Epithelial cell of proximal tubule (primary cell): Measurements from ENCODE around the gene ARG1. TPM values are rescaled to one million over a fixed set of nuclear protein-coding genes. Genes with fewer than 3 reads are reported as not detected.
"Not testable (repeated sequence)": the region's sequence is repeated elsewhere in the genome, so short reads cannot be mapped to it uniquely, and the experiment has no call there.

Experiments used
- DNase-seq: peaks from one replicate; pipeline ENCODE4 v3.0.0-alpha.2; 2011; ENCODE audit warnings: low read depth
- H3K4me3 ChIP-seq: 2 replicates; pipeline ENCODE4 v1.5.1; 2011; ENCODE audit warnings: low read depth, mild to moderate bottlenecking, low read length
- total RNA-seq: library from RNA; depleted of rRNA; stranded (reverse); fragments of >200 nt; gene quantifications from 2 replicates; pipeline ENCODE4 v1.2.3, GENCODE V29; 2015
- TF ChIP-seq, protein P1 (sequence below): conservative IDR thresholded peaks from 2 replicates; pipeline ENCODE4 v1.5.1; 2012; ENCODE audit warnings: low read depth, mild to moderate bottlenecking, low read length

The ARG1 gene
- not detected in 2 replicates for total RNA-seq

DNA sequence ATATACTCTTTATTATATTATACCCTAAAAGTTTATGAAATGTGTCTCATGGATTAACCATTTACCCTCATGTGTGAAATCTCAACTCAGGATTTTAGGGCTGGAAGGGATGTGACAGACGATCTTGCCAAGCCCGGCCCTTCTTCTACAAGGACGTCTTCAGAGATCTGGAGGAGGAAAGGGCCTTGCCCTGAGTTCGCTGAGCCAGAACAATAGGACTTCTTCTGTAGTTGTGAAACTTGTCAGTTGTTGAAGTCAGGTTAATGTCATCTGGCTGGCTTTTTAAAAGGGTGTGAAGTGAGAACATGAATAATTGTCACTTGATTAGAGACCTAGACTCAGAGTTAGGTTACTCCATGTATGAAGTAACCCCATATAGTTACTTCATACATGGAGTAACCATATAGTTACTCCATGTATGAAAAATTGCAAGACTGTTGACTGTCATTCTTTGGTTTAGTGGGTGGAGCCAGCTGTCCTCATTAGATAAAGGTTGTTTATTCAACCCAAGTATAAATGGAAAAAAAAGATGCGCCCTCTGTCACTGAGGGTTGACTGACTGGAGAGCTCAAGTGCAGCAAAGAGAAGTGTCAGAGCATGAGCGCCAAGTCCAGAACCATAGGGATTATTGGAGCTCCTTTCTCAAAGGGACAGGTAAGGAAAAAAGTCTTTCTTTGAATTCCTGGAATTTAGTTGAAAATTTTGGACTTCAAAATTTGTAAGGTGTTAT, at the start of gene ARG1:
Gene ARG1, plus strand, starts transcription at position 541 of the 730 bp plus-strand sequence. Its CDS starts 57 bp downstream, at position 598.
- TF ChIP-seq, protein P1, sequence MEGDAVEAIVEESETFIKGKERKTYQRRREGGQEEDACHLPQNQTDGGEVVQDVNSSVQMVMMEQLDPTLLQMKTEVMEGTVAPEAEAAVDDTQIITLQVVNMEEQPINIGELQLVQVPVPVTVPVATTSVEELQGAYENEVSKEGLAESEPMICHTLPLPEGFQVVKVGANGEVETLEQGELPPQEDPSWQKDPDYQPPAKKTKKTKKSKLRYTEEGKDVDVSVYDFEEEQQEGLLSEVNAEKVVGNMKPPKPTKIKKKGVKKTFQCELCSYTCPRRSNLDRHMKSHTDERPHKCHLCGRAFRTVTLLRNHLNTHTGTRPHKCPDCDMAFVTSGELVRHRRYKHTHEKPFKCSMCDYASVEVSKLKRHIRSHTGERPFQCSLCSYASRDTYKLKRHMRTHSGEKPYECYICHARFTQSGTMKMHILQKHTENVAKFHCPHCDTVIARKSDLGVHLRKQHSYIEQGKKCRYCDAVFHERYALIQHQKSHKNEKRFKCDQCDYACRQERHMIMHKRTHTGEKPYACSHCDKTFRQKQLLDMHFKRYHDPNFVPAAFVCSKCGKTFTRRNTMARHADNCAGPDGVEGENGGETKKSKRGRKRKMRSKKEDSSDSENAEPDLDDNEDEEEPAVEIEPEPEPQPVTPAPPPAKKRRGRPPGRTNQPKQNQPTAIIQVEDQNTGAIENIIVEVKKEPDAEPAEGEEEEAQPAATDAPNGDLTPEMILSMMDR, result no peak
- H3K4me3 ChIP-seq, result no peak within 1 kb of the TSS
- no peak for DNase-seq

DNA sequence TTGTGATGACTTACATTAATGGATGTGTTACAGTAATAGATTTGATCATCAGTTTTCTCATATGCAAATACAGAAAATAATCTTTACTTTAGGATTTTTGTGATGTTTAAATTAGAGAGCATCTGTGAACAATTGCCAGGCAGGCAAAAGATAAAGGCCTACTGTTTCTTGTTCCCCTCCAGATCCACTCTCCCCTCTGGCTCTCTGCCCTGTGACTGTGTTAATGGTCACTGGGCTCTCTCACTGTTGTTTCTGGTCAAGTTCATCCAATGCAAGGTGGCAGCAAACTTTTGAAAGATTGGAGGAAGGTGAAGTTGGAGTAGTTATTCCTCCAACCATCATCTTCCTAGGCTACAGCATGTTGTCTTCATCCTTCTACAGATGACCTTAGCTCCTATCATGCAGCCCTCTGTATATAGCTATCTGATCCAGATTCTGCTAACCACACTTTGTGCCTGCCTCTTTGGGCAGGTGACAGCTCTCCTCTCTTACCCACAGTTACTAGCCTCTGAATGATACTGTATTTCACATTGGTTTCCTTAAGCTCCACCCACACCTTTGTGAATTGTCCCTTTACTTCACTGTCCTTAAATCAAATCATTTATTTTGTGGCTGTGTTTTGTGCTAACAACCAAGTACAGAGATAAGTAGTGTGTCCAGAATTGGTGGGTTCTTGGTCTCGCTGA, 48.9 kb upstream of the ARG1 start:
- H3K4me3 ChIP-seq, result no peak overlapping the region
- no peak for DNase-seq
- TF ChIP-seq, protein P1, result no peak

DNA sequence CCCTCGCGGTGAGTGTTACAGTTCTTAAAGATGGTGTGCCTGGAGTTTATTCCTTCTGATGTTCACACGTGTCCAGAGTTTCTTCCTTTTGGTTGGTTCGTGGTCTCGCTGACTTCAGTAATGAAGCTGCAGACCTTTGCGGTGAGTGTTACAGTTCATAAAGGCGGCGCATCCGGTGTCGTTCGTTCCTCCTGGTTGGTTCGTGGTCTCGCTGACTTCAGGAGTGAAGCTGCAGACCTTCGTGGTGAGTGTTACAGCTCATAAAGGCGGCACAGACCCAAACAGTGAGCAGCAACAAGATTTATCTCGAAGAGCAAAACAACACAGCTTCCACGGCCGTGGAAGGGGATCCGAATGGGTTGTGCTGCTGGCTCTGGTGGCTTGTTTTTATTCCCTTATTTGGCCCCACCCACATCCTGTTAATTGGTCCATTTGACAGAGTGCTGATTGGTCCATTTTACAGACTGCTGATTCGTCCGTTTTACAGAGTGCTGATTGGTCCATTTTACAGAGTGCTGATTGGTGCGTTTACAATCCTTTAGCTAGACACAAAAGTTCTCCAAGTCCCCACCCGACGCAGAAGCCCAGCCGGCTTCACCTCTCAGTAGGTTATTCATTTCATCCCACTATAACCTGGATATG, 48.2 kb upstream of the ARG1 start:
- no peak overlapping the region for H3K4me3 ChIP-seq
- TF ChIP-seq, protein P1, result no peak
- DNase-seq, result no peak

DNA sequence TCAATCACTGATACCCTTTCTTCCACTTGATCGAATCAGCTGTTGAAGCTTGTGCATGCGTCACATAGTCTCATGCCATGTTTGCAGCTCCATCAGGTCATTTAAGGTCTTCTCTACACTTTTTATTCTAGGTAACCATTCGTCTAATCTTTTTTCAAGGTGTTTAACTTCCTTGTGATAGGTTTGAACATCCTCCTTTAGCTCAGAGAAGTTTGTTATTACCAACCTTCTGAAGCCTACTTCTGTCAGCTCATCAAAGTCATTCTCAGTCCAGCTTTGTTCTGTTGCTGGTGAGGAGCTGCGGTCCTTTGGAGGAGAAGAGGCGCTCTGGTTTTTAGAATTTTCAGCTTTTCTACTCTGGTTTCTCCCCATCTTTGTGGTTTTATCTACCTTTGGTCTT, 42.1 kb upstream of the ARG1 start:
- not testable (repeated sequence) for DNase-seq

DNA sequence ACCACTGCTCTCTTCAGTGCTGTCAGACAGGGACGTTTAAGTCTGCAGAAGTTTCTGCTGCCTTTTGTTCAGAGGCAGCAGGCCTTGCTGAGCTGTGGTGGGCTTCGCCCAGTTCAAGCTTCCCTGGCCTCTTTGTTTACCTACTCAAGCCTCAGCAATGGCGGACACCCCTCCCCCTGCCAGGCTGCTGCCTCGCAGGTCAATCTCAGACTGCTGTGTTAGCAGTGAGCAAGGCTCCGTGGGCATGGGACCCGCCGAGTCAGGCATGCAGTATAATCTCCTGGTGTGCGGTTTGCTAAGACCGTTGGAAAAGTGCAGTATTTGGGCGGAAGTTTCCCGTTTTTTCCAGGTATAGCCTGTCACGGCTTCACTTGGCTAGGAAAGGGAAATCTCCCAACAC, 41.3 kb upstream of the ARG1 start:
- not testable (repeated sequence) for DNase-seq, H3K4me3 ChIP-seq

More for the DNA sequence above, 42.1 kb upstream of the ARG1 start:
- not testable (repeated sequence) for H3K4me3 ChIP-seq

DNA sequence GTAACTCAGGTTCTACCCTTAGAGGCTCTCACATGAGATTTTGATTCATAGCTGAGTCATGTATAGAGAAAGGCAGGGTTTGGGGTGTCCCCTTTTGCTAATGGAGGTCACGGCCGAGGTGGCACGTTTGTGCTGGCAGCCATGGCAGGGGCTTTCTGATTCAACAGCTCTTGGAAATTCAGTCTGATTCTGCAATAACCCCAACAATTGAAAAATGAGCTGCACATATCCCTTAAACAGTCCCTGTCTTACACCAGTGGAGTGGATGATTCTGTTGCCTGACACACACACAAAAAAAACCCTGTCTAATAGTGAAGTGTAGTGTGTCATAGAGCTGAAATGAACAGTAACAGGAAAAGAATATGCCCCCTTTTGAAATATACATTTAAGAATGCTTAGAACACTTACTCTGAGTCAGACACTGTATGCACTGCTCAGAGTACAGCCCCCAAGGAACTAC, 40.4 kb upstream of the ARG1 start:
- TF ChIP-seq, protein P1, result no peak
- H3K4me3 ChIP-seq, result no peak overlapping the region
- DNase-seq, result no peak

DNA sequence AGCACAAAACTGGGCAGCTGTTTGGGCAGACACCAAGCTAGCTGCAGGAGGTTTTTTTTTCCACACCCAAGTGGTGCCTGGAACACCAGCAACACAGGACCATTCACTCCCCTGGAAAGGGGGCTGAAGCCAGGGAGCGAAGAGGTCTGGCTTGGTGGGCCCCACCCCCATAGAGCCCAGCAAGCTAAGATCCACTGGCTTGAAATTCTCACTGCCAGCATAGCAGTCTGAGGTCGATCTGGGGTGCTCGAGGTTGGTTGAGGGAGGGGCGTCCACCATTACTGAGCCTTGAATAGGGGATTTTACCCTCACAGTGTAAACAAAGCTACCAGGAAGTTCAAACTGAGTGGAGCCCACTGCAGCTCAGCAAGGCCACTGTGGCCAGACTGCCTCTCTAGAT, 34.4 kb upstream of the ARG1 start:
- H3K4me3 ChIP-seq, DNase-seq: not testable (repeated sequence)

DNA sequence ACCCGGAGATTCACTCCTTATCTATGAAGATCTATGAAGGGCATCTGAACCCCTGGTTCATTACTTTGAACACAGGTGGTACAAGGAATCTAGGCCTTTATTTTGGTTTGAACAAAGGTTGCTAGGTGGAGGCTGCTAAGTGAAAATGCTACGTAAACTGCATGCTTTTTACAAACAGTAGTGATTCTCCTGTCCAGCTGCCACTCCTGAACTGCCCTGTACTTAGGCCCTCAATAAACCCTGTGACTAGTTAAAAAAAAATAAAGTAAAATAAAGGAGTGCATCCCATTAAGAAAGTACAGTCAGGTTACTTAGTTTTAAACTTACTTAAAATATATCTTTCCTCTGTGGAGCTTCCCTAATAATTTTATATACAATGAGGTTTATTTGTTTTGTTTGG, 27.7 kb upstream of the ARG1 start:
- DNase-seq, result no peak
- TF ChIP-seq, protein P1, result no peak

More for the DNA sequence above, 27.7 kb upstream of the ARG1 start:
- H3K4me3 ChIP-seq, result no peak overlapping the region
